GM23338 (cell line): Measurements from ENCODE around the gene KRT71. TPM values are rescaled to one million over a fixed set of nuclear protein-coding genes. Genes with fewer than 3 reads are reported as not detected.
"Not testable (repeated sequence)": the region's sequence is repeated elsewhere in the genome, so short reads cannot be mapped to it uniquely, and the experiment has no call there.

Experiments
- ATAC-seq: fragments of 200-7000 bp; cut with Tn5 transposase; 3 replicates; pipeline ENCODE4 v1.9.1; 2020
- DNase-seq: peaks from one replicate; pipeline ENCODE4 v3.0.0-alpha.2; 2015; ENCODE audit warnings: low spot score
- H2AFZ ChIP-seq: fragments of 200-600 bp; sonication (generic); 2 replicates; pipeline ENCODE4 v1.8.0; 2016; ENCODE audit warnings: antibody characterized with exemption, mild to moderate bottlenecking, moderate library complexity
- H3F3A ChIP-seq: fragments of 200-600 bp; sonication (generic); replicated peaks from 2 replicates; pipeline ENCODE4 v1.8.0; 2017; ENCODE audit warnings: antibody characterized with exemption, mixed run types, low read depth
- H3K27ac ChIP-seq: fragments of 200-600 bp; sonication (generic); 2 replicates; pipeline ENCODE4 v1.6.1; 2016; ENCODE audit warnings: low read depth
- H3K27me3 ChIP-seq: fragments of 200-600 bp; sonication (generic); 2 replicates; pipeline ENCODE4 v1.8.0; 2016; ENCODE audit warnings: mild to moderate bottlenecking, mixed run types, moderate library complexity; ENCODE audit not compliant: insufficient read depth
- H3K36me3 ChIP-seq: fragments of 200-600 bp; sonication (generic); 2 replicates; pipeline ENCODE4 v1.8.0; 2016; ENCODE audit warnings: mild to moderate bottlenecking; ENCODE audit not compliant: insufficient read depth
- H3K4me1 ChIP-seq: fragments of 200-600 bp; sonication (generic); 2 replicates; pipeline ENCODE4 v1.8.0; 2016; ENCODE audit warnings: mild to moderate bottlenecking, moderate library complexity; ENCODE audit not compliant: insufficient read depth
- H3K4me2 ChIP-seq: fragments of 200-600 bp; sonication (generic); 2 replicates; pipeline ENCODE4 v1.7.1; 2017; ENCODE audit warnings: mixed run types
- H3K4me3 ChIP-seq: fragments of 200-600 bp; sonication (generic); 2 replicates; pipeline ENCODE4 v1.6.1; 2016; ENCODE audit warnings: mixed run types
- H3K79me2 ChIP-seq: fragments of 200-600 bp; sonication (generic); replicated peaks from 2 replicates; pipeline ENCODE4 v1.8.0; 2017; ENCODE audit warnings: mild to moderate bottlenecking; ENCODE audit not compliant: insufficient read depth
- H3K9me2 ChIP-seq: fragments of 200-600 bp; sonication (generic); 2 replicates; pipeline ENCODE4 v1.8.0; 2017; ENCODE audit not compliant: insufficient read depth
- H4K20me1 ChIP-seq: fragments of 200-600 bp; sonication (generic); replicated peaks from 2 replicates; pipeline ENCODE4 v1.8.0; 2017; ENCODE audit warnings: mild to moderate bottlenecking; ENCODE audit not compliant: insufficient read depth
- H3K27ac Mint-ChIP-seq: 2 replicates; pipeline ENCODE4 v1.8.0; 2020; ENCODE audit warnings: inconsistent platforms, mild to moderate bottlenecking, moderate library complexity, mixed read lengths
- H3K27me3 Mint-ChIP-seq: 3 replicates; pipeline ENCODE4 v1.8.0; 2022; ENCODE audit warnings: low read depth, mild to moderate bottlenecking, moderate library complexity, mixed read lengths, inconsistent platforms; ENCODE audit not compliant: insufficient read depth, poor library complexity
- H3K36me3 Mint-ChIP-seq: 3 replicates; pipeline ENCODE4 v1.8.0; 2021; ENCODE audit warnings: low read depth, mild to moderate bottlenecking, inconsistent platforms, moderate library complexity, mixed read lengths
- H3K4me1 Mint-ChIP-seq: 3 replicates; pipeline ENCODE4 v1.8.0; 2020; ENCODE audit warnings: mild to moderate bottlenecking, inconsistent platforms, mixed read lengths
- H3K4me3 Mint-ChIP-seq: 3 replicates; pipeline ENCODE4 v1.8.0; 2021; ENCODE audit warnings: moderate library complexity, mild to moderate bottlenecking, inconsistent platforms, mixed read lengths
- H3K9me3 Mint-ChIP-seq: 3 replicates; pipeline ENCODE4 v1.8.0; 2020; ENCODE audit warnings: moderate library complexity, mild to moderate bottlenecking, inconsistent platforms, mixed read lengths
- EZH2phosphoT487 ChIP-seq: fragments of 200-600 bp; sonication (generic); IDR thresholded peaks from one replicate; pipeline ENCODE4 v1.8.1; 2018; ENCODE audit warnings: antibody characterized with exemption; ENCODE audit not compliant: unreplicated experiment
- NANOG ChIP-seq: IDR thresholded peaks from 2 replicates; pipeline ENCODE4 v1.6.1; 2016; ENCODE audit warnings: antibody characterized with exemption, borderline replicate concordance
- REST ChIP-seq: IDR thresholded peaks from one replicate; pipeline ENCODE4 v1.6.1; 2018; ENCODE audit warnings: antibody characterized with exemption; ENCODE audit not compliant: unreplicated experiment
- STAT1 ChIP-seq: IDR thresholded peaks from one replicate; pipeline ENCODE4 v1.6.1; 2016; ENCODE audit warnings: antibody characterized with exemption; ENCODE audit not compliant: unreplicated experiment
- ZNF114 ChIP-seq: fragments of 250-450 bp; sonication (Bioruptor Pico); IDR thresholded peaks from 2 replicates; pipeline ENCODE4 v1.5.0; 2020; ENCODE audit warnings: mild to moderate bottlenecking, moderate library complexity
- polyA plus RNA-seq: library from polyadenylated mRNA; unstranded; fragments of >200 nt; fragmentation: Nextera tagmentation; extraction: Ambion mirVana; gene quantifications from 2 replicates; pipeline ENCODE4 v1.2.1, GENCODE V29; 2016
- total RNA-seq: library from RNA; depleted of rRNA; stranded (reverse); fragments of >200 nt; shearing (Covaris generic); gene quantifications from 2 replicates; pipeline ENCODE4 v1.2.3, GENCODE V29; 2014
- TF ChIP-seq, protein P1 (sequence below): IDR thresholded peaks from 2 replicates; pipeline ENCODE4 v1.6.1; 2016; ENCODE audit warnings: antibody characterized with exemption
- TF ChIP-seq, protein P2 (sequence below), 2 experiments: fragments of 200-600 bp in 1 of 2; sonication (generic) in 1 of 2; conservative IDR thresholded peaks; 2 replicates each; pipeline versions ENCODE4 v1.5.1 to v1.6.1; 2016 to 2017; ENCODE audit warnings: antibody characterized with exemption in 2 of 2, low read depth in 2 of 2, mild to moderate bottlenecking in 2 of 2, moderate library complexity in 1 of 2

The KRT71 gene
- total and polyA plus RNA-seq, 2 experiments from 2014 or later, result not detected

- Mint-ChIP-seq H3K27me3 (peaks cover 9% of the 10 kb centered on the region), H3K36me3 (no peaks in the 10 kb centered on the region), H3K4me3 (no peak overlapping the region), H3K4me1 (peaks cover 8% of the 10 kb centered on the region), H3K9me3 (no peaks in the 10 kb centered on the region), H3K27ac (no peak overlapping the region)
- DNase-seq (no peak), ATAC-seq (no peak)
- no peaks in the 10 kb centered on the region for H4K20me1 ChIP-seq
- no peak overlapping the region for H3K4me3 ChIP-seq
- no peaks in the 10 kb centered on the region for H3K79me2 ChIP-seq
- H2AFZ ChIP-seq, result no peak overlapping the region
- no peak overlapping the region for H3K4me2 ChIP-seq
- no peaks in the 10 kb centered on the region for H3F3A ChIP-seq
- TF ChIP-seq STAT1 (no peak), NANOG (no peak), EZH2phosphoT487 (no peak)
- TF ChIP-seq, protein P1, sequence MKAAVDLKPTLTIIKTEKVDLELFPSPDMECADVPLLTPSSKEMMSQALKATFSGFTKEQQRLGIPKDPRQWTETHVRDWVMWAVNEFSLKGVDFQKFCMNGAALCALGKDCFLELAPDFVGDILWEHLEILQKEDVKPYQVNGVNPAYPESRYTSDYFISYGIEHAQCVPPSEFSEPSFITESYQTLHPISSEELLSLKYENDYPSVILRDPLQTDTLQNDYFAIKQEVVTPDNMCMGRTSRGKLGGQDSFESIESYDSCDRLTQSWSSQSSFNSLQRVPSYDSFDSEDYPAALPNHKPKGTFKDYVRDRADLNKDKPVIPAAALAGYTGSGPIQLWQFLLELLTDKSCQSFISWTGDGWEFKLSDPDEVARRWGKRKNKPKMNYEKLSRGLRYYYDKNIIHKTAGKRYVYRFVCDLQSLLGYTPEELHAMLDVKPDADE, result no peak
- TF ChIP-seq, protein P2, sequence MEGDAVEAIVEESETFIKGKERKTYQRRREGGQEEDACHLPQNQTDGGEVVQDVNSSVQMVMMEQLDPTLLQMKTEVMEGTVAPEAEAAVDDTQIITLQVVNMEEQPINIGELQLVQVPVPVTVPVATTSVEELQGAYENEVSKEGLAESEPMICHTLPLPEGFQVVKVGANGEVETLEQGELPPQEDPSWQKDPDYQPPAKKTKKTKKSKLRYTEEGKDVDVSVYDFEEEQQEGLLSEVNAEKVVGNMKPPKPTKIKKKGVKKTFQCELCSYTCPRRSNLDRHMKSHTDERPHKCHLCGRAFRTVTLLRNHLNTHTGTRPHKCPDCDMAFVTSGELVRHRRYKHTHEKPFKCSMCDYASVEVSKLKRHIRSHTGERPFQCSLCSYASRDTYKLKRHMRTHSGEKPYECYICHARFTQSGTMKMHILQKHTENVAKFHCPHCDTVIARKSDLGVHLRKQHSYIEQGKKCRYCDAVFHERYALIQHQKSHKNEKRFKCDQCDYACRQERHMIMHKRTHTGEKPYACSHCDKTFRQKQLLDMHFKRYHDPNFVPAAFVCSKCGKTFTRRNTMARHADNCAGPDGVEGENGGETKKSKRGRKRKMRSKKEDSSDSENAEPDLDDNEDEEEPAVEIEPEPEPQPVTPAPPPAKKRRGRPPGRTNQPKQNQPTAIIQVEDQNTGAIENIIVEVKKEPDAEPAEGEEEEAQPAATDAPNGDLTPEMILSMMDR (conservative IDR thresholded peaks at IDR 0.05; ENCODE audit: low read depth in 2 of 2), result no peak
- peaks cover 4% of the 10 kb centered on the region; the same call in 1 of the 2 replicates for H3K9me2 ChIP-seq
- no peaks in the 10 kb centered on the region for H3K27me3 ChIP-seq
- no peak overlapping the region for H3K27ac ChIP-seq
- H3K4me1 ChIP-seq, result peaks cover 4% of the 10 kb centered on the region
- H3K36me3 ChIP-seq, result no peaks in the 10 kb centered on the region
Measured at GRCh38 chr12:52501490-52501889, 51.5 kb downstream of the KRT71 start.

- not testable (repeated sequence) for H3K36me3 Mint-ChIP-seq, H3K36me3 ChIP-seq, H3K9me3 Mint-ChIP-seq, ATAC-seq, H3K79me2 ChIP-seq, H2AFZ ChIP-seq, H4K20me1 ChIP-seq, H3K27me3 ChIP-seq, H3F3A ChIP-seq, H3K4me3 Mint-ChIP-seq, H3K4me2 ChIP-seq, H3K4me3 ChIP-seq, H3K27ac ChIP-seq, H3K27ac Mint-ChIP-seq, DNase-seq, H3K9me2 ChIP-seq
- H3K4me1 Mint-ChIP-seq, result peaks cover 17% of the 10 kb centered on the region
- peaks cover 14% of the 10 kb centered on the region for H3K27me3 Mint-ChIP-seq
- H3K4me1 ChIP-seq, result peaks cover 14% of the 10 kb centered on the region
Measured at GRCh38 chr12:52500574-52500973, 52.4 kb downstream of the KRT71 start.

- no peaks in the 10 kb centered on the region for H3F3A ChIP-seq
- H3K4me1 Mint-ChIP-seq, result peaks cover 23% of the 10 kb centered on the region
- H3K9me2 ChIP-seq, result peaks cover 4% of the 10 kb centered on the region; the same call in 1 of the 2 replicates
- no peaks in the 10 kb centered on the region for H3K36me3 Mint-ChIP-seq
- H3K27me3 ChIP-seq, result no peaks in the 10 kb centered on the region
- H3K4me3 Mint-ChIP-seq, result no peak overlapping the region
- H3K79me2 ChIP-seq, result no peaks in the 10 kb centered on the region
- H3K4me3 ChIP-seq, result no peak overlapping the region
- H3K27ac ChIP-seq, result no peak overlapping the region
- no peaks in the 10 kb centered on the region for H4K20me1 ChIP-seq
- no peak overlapping the region for H3K4me2 ChIP-seq
- no peak overlapping the region for H2AFZ ChIP-seq
- ATAC-seq (no peak), DNase-seq (no peak)
- no peaks in the 10 kb centered on the region for H3K36me3 ChIP-seq
- peaks cover 19% of the 10 kb centered on the region for H3K4me1 ChIP-seq
- no peaks in the 10 kb centered on the region for H3K9me3 Mint-ChIP-seq
- no peak overlapping the region for H3K27ac Mint-ChIP-seq
- peaks cover 15% of the 10 kb centered on the region for H3K27me3 Mint-ChIP-seq
- TF ChIP-seq ZNF114 (CRISPR knock-in tag) (no peak), NANOG (no peak), REST (no peak)
Measured at GRCh38 chr12:52499806-52500560, 53.0 kb downstream of the KRT71 start.
